ENCODE results near the gene RELCH.

The RELCH gene

DNA sequence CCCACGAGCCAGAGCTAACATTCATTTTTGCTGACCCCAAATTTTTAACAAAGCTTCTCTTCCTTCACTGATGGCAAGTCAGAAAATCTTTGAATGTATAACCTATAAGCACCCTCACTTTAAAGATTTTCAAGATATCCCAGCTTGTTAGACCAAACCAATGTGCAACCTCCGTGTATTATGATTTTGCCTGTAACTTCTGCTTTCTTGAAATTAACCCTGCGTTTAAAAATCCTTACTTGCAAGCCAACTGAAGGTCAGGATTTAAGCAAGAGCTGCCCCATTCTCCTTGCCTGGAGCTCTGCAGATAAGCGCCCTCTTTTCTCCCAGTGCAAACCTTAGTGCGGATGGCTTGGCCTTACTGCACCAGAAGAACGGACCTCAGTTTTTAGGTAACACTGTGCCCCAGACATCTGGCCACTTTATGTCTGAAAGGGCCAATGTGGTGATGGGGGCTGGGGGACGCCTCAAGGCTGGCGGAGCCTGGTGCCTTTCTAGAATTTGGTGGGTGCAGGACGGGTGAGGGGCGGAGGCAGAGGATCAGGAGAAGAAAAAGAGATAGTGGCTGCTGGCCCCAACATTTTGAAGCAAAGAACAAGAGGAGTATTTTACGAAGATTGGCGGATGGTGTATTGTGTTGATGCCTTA, 137.2 kb downstream of the RELCH start:
- no peak for DNase-seq

DNA sequence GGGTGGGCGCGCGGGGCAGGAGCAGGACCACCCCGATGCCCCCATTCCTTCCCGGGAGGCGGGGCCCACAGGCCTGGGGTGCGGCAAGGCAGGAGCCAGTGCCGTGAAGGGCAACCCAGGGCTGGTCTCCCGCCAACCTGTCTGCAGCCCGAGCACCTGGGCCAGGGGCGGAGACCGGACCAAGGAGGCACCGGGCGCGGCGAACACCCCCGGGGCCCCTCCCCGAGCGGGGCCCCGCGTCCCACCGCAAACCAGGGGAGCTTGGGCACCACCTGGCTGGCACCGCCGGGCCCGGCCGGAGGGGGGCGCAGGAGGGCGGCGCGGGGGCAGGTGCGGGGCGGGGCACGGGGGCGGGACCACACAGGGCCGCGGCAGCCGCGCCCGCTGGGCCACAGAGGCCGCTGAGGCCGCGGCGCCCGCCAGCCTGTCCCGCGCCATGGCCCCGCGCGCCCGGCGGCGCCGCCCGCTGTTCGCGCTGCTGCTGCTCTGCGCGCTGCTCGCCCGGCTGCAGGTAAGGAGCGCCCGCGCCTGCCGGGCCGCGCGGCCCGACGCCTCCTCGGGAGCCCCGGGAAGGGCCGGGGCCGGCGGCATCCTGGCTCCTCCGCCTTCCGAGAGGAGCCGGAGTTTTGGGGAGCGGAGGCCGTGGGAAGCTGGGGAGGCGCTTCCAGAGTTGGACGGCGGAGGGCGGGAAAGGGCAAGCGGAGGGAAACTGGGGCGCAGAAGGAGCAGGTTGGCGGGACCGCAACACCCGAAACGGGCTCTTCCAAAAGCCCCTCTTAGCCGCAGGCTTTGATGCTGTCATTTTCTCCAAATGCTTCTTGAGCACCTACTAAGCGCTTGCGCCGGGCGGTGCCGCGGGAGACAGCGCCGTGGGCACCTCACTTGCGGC, 138.1 kb downstream of the RELCH start, which contains the start of gene TNFRSF11A:
Gene TNFRSF11A (plus strand): TSS at position 394 of the 889 bp plus-strand sequence. CDS start 43 bp downstream, at position 437.
- DNase-seq = no peak

DNA sequence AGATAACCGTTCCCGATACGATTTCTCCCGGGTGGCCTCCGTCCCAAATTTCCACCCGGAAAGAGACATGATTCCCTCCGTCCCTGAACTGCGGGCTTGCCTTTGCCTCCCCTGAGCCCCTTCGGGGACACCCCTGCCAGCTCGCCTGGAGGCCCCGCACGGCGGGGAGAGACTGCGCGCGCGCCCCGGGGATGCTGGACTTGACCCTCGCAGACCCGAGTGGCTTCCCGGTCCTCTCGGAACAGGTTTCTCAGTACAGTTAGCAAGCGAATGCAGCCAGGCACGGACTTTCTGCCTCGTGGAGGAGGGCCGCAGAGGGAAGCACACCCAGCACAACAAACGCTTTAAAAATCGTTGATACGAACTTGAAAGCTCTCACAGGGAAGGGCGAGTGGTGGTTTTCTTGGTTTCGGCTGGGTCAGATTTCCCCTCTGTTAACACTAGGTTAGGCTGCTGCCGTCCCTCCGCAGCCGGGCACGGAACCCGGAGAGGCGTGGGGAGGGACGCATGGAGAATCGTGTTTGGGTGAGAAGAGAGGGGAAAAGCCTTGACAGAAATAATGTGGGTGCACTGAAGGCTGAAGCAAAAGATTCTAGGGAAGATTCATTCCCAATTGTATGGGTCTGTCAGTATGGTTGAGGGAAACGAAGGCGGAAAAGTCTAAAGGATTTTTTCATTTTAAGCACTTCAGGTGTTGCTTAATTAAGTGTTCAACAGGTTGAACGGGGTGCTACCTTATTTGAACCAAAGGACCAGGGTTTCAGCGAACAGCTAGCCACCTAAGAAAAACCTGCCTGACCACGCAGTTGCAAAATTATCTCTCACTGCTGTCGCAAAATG, 139.0 kb downstream of the RELCH start:
- no peak for DNase-seq

- DNase-seq = no peak
Measured at GRCh38 chr18:62326646-62327348, 139.7 kb downstream of the RELCH start.

DNA sequence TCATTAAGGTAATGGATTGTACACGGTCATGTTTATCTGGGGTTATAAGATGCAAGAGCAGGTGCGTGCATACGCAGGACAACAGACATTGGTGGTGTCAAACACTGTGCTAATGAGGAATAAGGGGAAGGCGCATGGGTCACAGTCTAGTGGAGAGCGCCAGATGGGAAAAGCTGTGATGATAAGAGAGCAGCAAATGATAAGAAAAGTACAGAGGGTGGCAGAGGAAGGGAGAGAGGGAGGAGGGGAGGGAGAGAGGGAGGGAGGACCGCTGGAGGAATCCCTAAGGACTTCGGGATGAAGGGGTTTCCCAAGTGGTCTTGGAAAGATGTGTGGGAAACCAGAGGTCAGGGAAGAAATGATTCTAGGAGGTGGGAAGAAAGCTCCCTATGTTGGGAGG, 140.9 kb downstream of the RELCH start:
- no peak for DNase-seq

- DNase-seq = no peak
Measured at GRCh38 chr18:62328586-62329525, 141.8 kb downstream of the RELCH start.

DNA sequence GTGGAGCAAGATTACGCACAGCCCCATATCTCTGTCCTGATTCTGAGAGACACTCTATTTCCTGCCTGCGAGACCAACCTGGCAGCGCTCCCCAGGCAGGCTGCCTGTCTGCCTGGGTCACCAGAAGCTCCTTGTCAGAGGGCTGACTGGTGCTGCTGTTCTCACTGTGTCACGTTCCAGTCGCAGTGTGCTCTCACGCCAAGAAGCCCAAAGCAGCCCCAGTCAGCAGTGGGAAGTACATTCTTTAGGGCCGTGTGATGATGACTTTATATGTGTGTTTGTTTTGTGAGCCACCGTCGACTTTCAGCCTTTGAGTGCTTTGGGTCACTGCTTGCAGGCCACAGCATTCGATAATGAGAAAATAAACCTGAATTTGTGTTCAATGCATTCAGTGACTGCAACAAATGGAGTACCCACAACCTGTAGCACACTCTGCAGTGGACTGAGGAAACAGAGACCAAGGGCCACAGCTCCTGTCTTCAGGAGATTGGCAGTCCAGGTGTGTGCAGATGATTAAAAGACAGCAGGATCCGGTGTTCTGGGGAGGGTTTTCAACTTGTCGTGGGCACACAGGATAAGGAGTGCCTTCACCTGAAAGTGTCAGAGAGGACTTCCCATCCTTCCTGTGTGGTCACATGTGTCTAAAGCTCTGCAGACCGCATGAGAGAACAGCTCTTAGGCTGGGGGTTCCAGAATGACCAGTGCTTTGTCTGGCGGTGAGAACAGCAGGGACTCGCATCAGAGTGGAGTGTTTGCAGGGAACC, 142.8 kb downstream of the RELCH start:
- DNase-seq = no peak

DNA sequence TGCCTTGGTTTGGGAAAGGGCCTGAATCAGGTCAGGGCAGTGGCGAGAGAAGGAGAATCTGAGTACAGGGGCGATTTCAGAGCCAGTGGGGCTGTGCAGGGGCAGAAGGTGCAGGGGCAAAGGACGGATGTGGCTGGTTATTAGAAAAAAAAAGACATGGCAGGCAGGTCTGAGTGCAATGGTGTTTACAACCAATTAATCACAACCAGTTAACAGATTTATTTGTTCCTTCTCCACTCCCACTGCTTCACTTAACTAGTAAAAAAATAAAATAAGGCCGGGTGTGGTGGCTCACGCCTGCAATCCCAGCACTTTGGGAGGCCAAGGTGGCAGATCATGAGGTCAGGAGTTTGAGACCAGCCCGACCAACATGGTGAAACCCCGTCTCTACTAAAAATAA, 143.6 kb downstream of the RELCH start:
- no peak for DNase-seq

DNA sequence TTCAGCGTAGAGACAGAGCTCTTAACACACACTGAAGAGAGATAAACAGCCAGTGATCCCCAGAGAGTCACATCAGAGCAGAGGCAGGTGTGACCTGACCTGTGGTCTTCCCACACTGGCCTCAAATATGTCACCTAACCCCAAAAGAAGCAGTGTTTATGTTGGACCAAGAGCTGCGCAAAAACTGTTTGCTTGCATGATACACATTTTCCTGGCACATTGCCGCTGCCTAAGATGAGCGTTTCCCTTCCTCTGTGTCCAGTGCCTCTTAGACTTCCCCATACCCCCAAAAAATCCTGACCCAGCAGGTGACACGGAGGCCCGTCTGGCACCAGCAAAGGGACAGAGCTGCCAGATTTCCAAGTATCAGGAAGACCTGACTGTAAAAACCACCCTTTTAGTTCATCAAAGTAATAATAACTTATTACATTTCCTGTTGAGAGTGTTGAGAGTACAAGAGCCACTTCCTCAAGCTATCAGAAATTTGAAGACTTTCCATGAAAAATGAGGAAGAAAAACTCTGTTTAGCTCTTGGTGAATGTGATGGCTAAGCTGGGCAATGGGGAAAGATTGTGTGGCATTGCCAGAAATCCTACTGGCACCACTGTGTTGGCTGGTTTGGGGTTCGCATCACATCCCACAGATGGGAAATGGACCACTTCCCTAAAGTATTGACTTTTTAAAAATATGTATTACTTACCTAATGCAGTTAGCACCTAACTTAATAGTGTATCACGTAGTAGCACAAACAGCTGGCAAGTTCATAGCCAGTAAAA, 144.7 kb downstream of the RELCH start:
- DNase-seq = no peak

DNA sequence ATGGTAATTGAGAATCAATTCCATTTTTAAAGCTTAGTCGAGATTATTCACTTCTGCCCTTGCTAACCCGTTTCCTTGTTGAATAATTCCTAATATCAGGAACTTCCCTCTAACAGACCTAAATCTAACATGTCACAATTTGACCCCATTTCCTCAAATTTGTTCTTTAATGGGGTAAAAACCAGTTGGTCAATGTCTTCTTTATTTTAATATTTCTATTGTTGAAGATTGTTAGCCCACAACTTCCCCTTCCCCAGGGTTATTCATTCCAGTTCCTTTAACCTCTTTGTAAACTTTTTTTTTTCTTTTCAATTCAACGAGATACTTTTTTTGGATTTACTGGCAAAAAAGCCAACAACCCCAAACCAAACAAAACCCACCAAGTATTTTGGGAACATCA, 145.4 kb downstream of the RELCH start:
- DNase-seq = no peak

DNA sequence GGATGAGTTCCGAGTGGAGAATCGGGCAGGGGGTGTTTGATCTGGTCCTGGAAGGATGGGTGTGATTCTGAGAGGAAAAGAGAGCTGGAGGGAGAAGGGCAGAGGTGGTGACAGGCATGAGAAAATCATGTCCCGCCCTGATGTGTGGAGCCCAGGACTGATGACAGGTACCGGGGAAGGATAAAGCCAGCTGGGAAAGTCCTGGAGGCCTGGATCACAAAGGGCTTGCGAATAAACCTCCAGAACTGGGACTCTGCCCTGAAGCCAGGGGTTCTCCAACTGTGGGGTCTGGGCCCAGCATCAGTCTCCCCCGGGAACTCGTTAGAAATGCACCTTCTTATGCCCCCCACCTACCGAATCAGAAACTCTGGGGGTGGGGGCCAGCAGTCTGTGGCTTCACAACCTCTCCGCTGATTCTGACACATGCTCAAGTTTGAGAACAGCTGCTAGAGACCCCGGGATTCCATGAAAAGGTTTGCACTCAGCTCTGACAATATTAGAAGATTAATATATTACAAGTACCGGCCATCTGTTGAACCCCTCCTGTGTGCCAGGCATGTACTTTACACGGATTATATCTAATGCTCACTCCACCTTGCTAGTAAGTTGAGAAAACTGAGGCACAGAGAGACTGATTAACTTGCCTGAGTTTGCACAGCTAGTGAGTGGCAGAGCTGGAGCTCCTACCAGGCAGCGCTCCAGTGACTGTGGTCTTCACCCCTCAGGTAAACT, 146.1 kb downstream of the RELCH start:
- no peak for DNase-seq

DNA sequence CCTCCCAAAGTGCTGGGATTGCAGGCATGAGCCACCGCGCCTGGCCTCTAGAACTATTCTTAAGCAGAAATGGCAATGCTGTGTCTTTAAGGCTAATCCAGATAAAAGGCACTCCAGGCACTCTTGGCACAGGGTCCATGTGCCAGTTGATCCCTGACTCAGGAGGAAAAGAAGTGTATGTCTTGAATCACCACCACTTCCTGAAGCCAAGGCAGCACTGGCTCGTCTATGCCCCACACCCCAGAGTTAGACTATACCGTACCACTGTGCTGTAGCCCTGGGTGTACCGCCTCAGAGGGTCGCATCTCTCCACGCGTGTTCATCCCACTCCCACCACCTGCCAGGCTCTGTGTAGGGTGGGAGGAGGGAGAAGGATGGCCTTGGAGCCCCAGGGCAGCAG, 147.1 kb downstream of the RELCH start:
- no peak for DNase-seq

- DNase-seq = no peak
Measured at GRCh38 chr18:62335494-62335893, 148.4 kb downstream of the RELCH start.

- DNase-seq = no peak
Measured at GRCh38 chr18:62336618-62337017, 149.6 kb downstream of the RELCH start.

DNA sequence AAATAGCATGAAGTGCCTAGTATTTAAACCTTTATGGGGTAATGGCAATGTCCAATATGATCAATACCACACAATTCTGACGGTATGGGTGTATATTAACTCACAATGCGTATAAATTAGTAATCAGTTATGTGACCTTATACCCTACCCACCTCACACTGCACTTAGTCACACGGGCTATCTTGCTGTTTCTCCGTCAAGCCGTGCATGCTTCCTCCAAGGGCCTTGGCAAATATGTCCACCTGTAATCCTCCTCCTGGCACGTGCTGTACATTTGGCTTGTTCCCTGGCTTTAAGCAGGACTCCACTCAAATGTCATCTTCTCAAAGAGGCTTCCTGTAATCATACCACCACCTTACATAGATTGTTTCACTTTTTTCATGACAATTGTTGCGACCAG, 150.3 kb downstream of the RELCH start:
- DNase-seq = no peak

- no peak for DNase-seq
Measured at GRCh38 chr18:62338446-62339105, 151.5 kb downstream of the RELCH start.

GRCh38 chr18:62339106-62339988, 152.3 kb downstream of the RELCH start:
- no peak for DNase-seq

DNA sequence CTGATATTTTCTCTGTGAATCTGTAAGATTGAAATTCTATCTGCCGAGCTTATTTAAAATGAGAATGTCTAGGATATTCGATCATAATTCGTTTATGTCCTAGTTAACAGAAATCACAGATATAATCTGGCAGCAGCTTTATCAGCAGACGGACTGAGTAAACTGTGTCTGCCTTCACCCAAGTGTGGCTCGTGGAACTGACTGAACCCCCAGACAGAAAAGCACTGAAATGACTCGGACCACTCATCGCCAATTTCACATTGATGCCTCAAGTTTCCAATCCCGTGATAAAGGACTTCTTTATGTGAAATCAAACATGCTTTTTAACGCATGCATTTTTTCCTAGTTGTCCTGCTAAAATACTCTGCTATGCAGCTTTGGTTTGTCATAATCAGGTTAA, 153.9 kb downstream of the RELCH start:
- no peak for DNase-seq
